Adrenal gland (tissue), 12 donors: Measurements from ENCODE around the gene ROM1. TPM values are rescaled to one million over a fixed set of nuclear protein-coding genes. Genes with fewer than 3 reads are reported as not detected.

ENCODE experiments used
- DNase-seq, 7 donors: peaks; one replicate each; pipeline ENCODE4 v3.0.0-alpha.2; 2019 to 2020
- H3K27ac ChIP-seq, 5 donors: fragments of 200-600 bp; sonication (generic) in 4 of 5; 1 replicate in 3 of 5; 2 replicates in 2 of 5; pipeline versions ENCODE4 v1.5.1 to v1.8.0; 2016 to 2020; ENCODE audit warnings: mild to moderate bottlenecking in 1 of 5
- H3K27me3 ChIP-seq: fragments of 200-600 bp; 2 replicates; pipeline ENCODE4 v1.8.0; 2021
- H3K36me3 ChIP-seq, 2 donors: fragments of 200-600 bp; replicated peaks in 1 of 2; 1 replicate in 1 of 2; 2 replicates in 1 of 2; pipeline versions ENCODE4 v1.5.1 to v1.8.0; 2018 to 2022
- H3K4me1 ChIP-seq, 2 donors: fragments of 200-600 bp; replicated peaks in 1 of 2; 1 replicate in 1 of 2; 2 replicates in 1 of 2; pipeline versions ENCODE4 v1.5.1 to v1.8.0; 2018 to 2021
- H3K4me3 ChIP-seq, 4 donors: fragments of 200-600 bp; sonication (generic) in 3 of 4; one replicate each; pipeline ENCODE4 v1.5.1; 2016 to 2018
- H3K9me3 ChIP-seq, 3 donors: fragments of 200-600 bp; sonication (generic) in 1 of 3; replicated peaks in 1 of 3; 1 replicate in 2 of 3; 2 replicates in 1 of 3; pipeline versions ENCODE4 v1.5.1 to v1.8.0; 2016 to 2021
- CTCF ChIP-seq, 6 experiments: fragments of 450-650 bp in 4 of 6; fragments of 200-600 bp in 2 of 6; sonication (generic) in 1 of 6; IDR thresholded peaks; 1 replicate in 5 of 6; 2 replicates in 1 of 6; pipeline versions ENCODE4 v1.5.1 to v1.8.0; 2016 to 2021; ENCODE audit warnings: antibody characterized with exemption in 6 of 6, mild to moderate bottlenecking in 2 of 6, moderate library complexity in 1 of 6
- POLR2A ChIP-seq, 2 donors: fragments of 450-650 bp; IDR thresholded peaks; one replicate each; pipeline ENCODE4 v1.6.1; 2017; ENCODE audit warnings: antibody characterized with exemption in 2 of 2, mild to moderate bottlenecking in 2 of 2, moderate library complexity in 1 of 2
- WGBS, 4 donors: extraction: QIAGEN DNeasy Blood & Tissue Kit in 2 of 4; methylation state at CpG; one replicate each; pipeline versions ENCODE4 v1.1.5 to v1.1.7; 2013 to 2017; 5-methylcytosine and 5-hydroxymethylcytosine counted together
- intact Hi-C, 2 donors: fragments of 100-400 bp; cut with DNase I; formaldehyde crosslinking; loops; one replicate each; pipeline versions ENCODE4 v1.14.1 to v1.15.0; 2022 to 2023
- microRNA-seq, 3 donors: library from miRNA; unstranded; fragments of <30 nt; microRNA quantifications; one replicate each; pipeline ENCODE4, GENCODE V29; 2017 to 2020
- polyA plus RNA-seq, 3 donors: library from polyadenylated mRNA; stranded (reverse); fragments of 200-250 nt in 2 of 3; fragments of 350-450 nt in 1 of 3; fragmentation: Illumina TruSeq in 1 of 3; extraction: RNeasy Lipid Tissue Mini Kit (QIAGEN cat#74804) in 1 of 3; gene quantifications; one replicate each; pipeline ENCODE4 v1.2.3, GENCODE V29; 2013 to 2014
- small RNA-seq, 2 donors: library from RNA; depleted of rRNA; stranded (forward); fragments of <200 nt; gene quantifications; one replicate each; pipeline ENCODE3, GENCODE V24; 2016
- total RNA-seq, 9 donors: library from RNA; depleted of rRNA in 4 of 9; stranded (reverse); fragments of >200 nt in 4 of 9; fragments of 120-200 nt in 1 of 9; fragmentation: NEBNext Ultra II Directional in 1 of 9; extraction: Animal tissue kit (Norgen Biotek cat#: 25700) in 1 of 9; gene quantifications; one replicate each; pipeline versions ENCODE4 v1.1.0 to v1.2.4, GENCODE V29; 2013 to 2023
- donor health status: healthy with polysubstance abuse.
- donor health status: Bipolar disorder and iron deficiency.
- donor health status: DM: yes; HTN: yes; CAD: no.
- donor health status: DM: no; HTN: no; CAD: no.
- donor health status: DM: no; HTN: no; CAD: no.
- donor health status: DM: yes; HTN: yes; CAD: no.

Gene ROM1
- total and polyA plus RNA-seq, 12 donors, result 1.6 to 22.3 (median 5.3) TPM

- no peaks in the 10 kb centered on the region for H3K9me3 ChIP-seq
- no peak overlapping the region for H3K4me3 ChIP-seq
- no peak for TF ChIP-seq CTCF (IDR thresholded peaks at IDR 0.05)
- TF ChIP-seq POLR2A (IDR thresholded peaks at IDR 0.05), result no peak
- WGBS, 4 donors, result 51 to 58% (median 55%) methylated on average over 5 of the region's 5 CpGs
- no peaks in the 10 kb centered on the region for H3K36me3 ChIP-seq
- H3K4me1 ChIP-seq, result peaks cover 7 to 8% of the 10 kb centered on the region in 2 donors
- intact Hi-C loops, result no loop called here
- H3K27ac ChIP-seq, result no peak overlapping the region
- no peak for DNase-seq
- no peaks in the 10 kb centered on the region for H3K27me3 ChIP-seq
Measured at GRCh38 chr11:62656796-62657429, 43.9 kb downstream of the ROM1 start.

GRCh38 chr11:62664405-62665074 is 51.5 kb downstream of the ROM1 start:
- DNase-seq, result peak in 5 of 7 donors; percentile 49 to 78 (median 56)
- Histone ChIP-seq H3K27ac (peak overlapping the region; percentile 85 to 97 (median 91)), H3K9me3 (no peaks in the 10 kb centered on the region), H3K27me3 (no peaks in the 10 kb centered on the region), H3K36me3 (peaks cover 0 to 11% of the 10 kb centered on the region in 2 donors), H3K4me1 (peaks cover 12 to 34% of the 10 kb centered on the region in 2 donors), H3K4me3 (peak overlapping the region; percentile 52 to 98 (median 68))
- TF ChIP-seq POLR2A (IDR thresholded peaks at IDR 0.05) (no peak), CTCF (IDR thresholded peaks at IDR 0.05) (no peak)
- 3 to 5% (median 3%) methylated on average over 19 to 36 of the region's 36 CpGs for WGBS, 4 donors
- intact Hi-C loops, result no loop called here

Small RNAs within 50 kb of the gene (microRNA-seq; reads per million reads assigned to microRNA genes)
- 0 to 1.1 (median 0.57) reads per million in 3 donors for gene MIR6747

Small RNAs within 50 kb of the gene (small RNA-seq; reads per million reads assigned to genes)
- gene AP001458.1 (0 reads per million in 2 donors), gene MIR6747 (0 to 0.08 reads per million in 2 donors)

Other genes starting within 250 kb of the ROM1 start
- 1 to 10 TPM in 2 of 9 donors, not detected in 7; 1.7 to 3.1 TPM for gene SCGB1A1, start 194.2 kb upstream of the ROM1 start, total RNA-seq
- gene SCGB1A1, start 194.2 kb upstream of the ROM1 start, polyA plus RNA-seq, result 1 to 10 TPM in 1 of 3 donors, not detected in 2; 1.5 TPM
- gene AHNAK, start 66.5 kb upstream of the ROM1 start, total RNA-seq, result 100 to 1,000 TPM in 8 of 9 donors, 10 to 100 TPM in 1; 54.2 to 307 (median 195) TPM
- 10 to 100 TPM; 32.0 to 35.4 (median 32.7) TPM for gene AHNAK, start 66.5 kb upstream of the ROM1 start, polyA plus RNA-seq
- 1,000 to 10,000 TPM in 7 of 9 donors, 100 to 1,000 TPM in 2; 943 to 1,585 (median 1,192) TPM for gene EEF1G, start 39.4 kb upstream of the ROM1 start, total RNA-seq
- 1,000 to 10,000 TPM in 1 of 3 donors, 100 to 1,000 TPM in 2; 646 to 1,257 (median 934) TPM for gene EEF1G, start 39.4 kb upstream of the ROM1 start, polyA plus RNA-seq
- 10 to 100 TPM in 7 of 9 donors, 1 to 10 TPM in 2; 7.0 to 32.4 (median 14.9) TPM for gene TUT1, start 21.7 kb upstream of the ROM1 start, total RNA-seq
- 10 to 100 TPM in 2 of 3 donors, 1 to 10 TPM in 1; 9.4 to 67.6 (median 34.0) TPM for gene TUT1, start 21.7 kb upstream of the ROM1 start, polyA plus RNA-seq
- 10 to 100 TPM; 63.9 to 97.3 (median 73.6) TPM for gene MTA2, start 11.4 kb upstream of the ROM1 start, total RNA-seq
- 10 to 100 TPM; 66.5 to 82.4 (median 73.5) TPM for gene MTA2, start 11.4 kb upstream of the ROM1 start, polyA plus RNA-seq
- 10 to 100 TPM; 13.0 to 97.9 (median 35.4) TPM for gene EML3, start 482 bp upstream of the ROM1 start, total RNA-seq
- 100 to 1,000 TPM in 2 of 3 donors, 1 to 10 TPM in 1; 9.7 to 198 (median 139) TPM for gene EML3, start 482 bp upstream of the ROM1 start, polyA plus RNA-seq
- gene B3GAT3, start 8.7 kb downstream of the ROM1 start, total RNA-seq, result 10 to 100 TPM; 25.3 to 56.6 (median 34.5) TPM
- gene B3GAT3, start 8.7 kb downstream of the ROM1 start, polyA plus RNA-seq, result 10 to 100 TPM in 2 of 3 donors, 1 to 10 TPM in 1; 5.9 to 83.3 (median 60.6) TPM
- 100 to 1,000 TPM; 105 to 304 (median 182) TPM for gene GANAB, start 33.4 kb downstream of the ROM1 start, total RNA-seq
- gene GANAB, start 33.4 kb downstream of the ROM1 start, polyA plus RNA-seq, result 100 to 1,000 TPM in 1 of 3 donors, 10 to 100 TPM in 2; 90.9 to 177 (median 94.0) TPM
- 10 to 100 TPM in 8 of 9 donors, 1 to 10 TPM in 1; 9.6 to 32.3 (median 25.0) TPM for gene INTS5, start 40.0 kb downstream of the ROM1 start, total RNA-seq
- gene INTS5, start 40.0 kb downstream of the ROM1 start, polyA plus RNA-seq, result 1 to 10 TPM; 4.4 to 7.5 (median 4.6) TPM
- gene C11orf98, start 52.0 kb downstream of the ROM1 start, total RNA-seq, result 10 to 100 TPM; 42.8 to 87.3 (median 49.8) TPM
- gene C11orf98, start 52.0 kb downstream of the ROM1 start, polyA plus RNA-seq, result 100 to 1,000 TPM in 2 of 3 donors, 10 to 100 TPM in 1; 95.8 to 142 (median 104) TPM
- gene CSKMT, start 52.1 kb downstream of the ROM1 start, total RNA-seq, result 10 to 100 TPM in 3 of 9 donors, 1 to 10 TPM in 5, not detected in 1; 2.8 to 15.6 (median 8.3) TPM
- gene CSKMT, start 52.1 kb downstream of the ROM1 start, polyA plus RNA-seq, result 10 to 100 TPM in 2 of 3 donors, 1 to 10 TPM in 1; 1.9 to 37.2 (median 20.6) TPM
- 10 to 100 TPM; 10.2 to 21.3 (median 15.2) TPM for gene UQCC3, start 58.4 kb downstream of the ROM1 start, total RNA-seq
- 10 to 100 TPM in 2 of 3 donors, 1 to 10 TPM in 1; 2.2 to 25.7 (median 25.7) TPM for gene UQCC3, start 58.4 kb downstream of the ROM1 start, polyA plus RNA-seq
- 10 to 100 TPM in 3 of 9 donors, 1 to 10 TPM in 6; 1.1 to 22.0 (median 8.4) TPM for gene LBHD1, start 59.0 kb downstream of the ROM1 start, total RNA-seq
- gene LBHD1, start 59.0 kb downstream of the ROM1 start, polyA plus RNA-seq, result 10 to 100 TPM; 16.5 to 30.4 (median 17.5) TPM
- gene UBXN1, start 65.8 kb downstream of the ROM1 start, total RNA-seq, result 100 to 1,000 TPM in 6 of 9 donors, 10 to 100 TPM in 3; 81.3 to 308 (median 139) TPM
- 100 to 1,000 TPM; 114 to 225 (median 177) TPM for gene UBXN1, start 65.8 kb downstream of the ROM1 start, polyA plus RNA-seq
- 10 to 100 TPM in 6 of 9 donors, 1 to 10 TPM in 3; 3.1 to 29.9 (median 13.6) TPM for gene LRRN4CL, start 76.3 kb downstream of the ROM1 start, total RNA-seq
- 1 to 10 TPM; 5.7 to 9.3 (median 6.4) TPM for gene LRRN4CL, start 76.3 kb downstream of the ROM1 start, polyA plus RNA-seq
- gene BSCL2, start 94.2 kb downstream of the ROM1 start, total RNA-seq, result 100 to 1,000 TPM in 6 of 9 donors, 10 to 100 TPM in 3; 77.6 to 185 (median 108) TPM
- gene BSCL2, start 94.2 kb downstream of the ROM1 start, polyA plus RNA-seq, result 100 to 1,000 TPM; 134 to 653 (median 440) TPM
- gene GNG3, start 94.4 kb downstream of the ROM1 start, total RNA-seq, result 1 to 10 TPM in 3 of 9 donors, under 1 TPM in 4, not detected in 2; 0.39 to 3.2 (median 0.96) TPM
- gene GNG3, start 94.4 kb downstream of the ROM1 start, polyA plus RNA-seq, result 10 to 100 TPM in 1 of 3 donors, 1 to 10 TPM in 2; 4.1 to 15.7 (median 6.4) TPM
- 10 to 100 TPM in 8 of 9 donors, 1 to 10 TPM in 1; 9.6 to 34.5 (median 17.6) TPM for gene HNRNPUL2, start 114.2 kb downstream of the ROM1 start, total RNA-seq
- gene HNRNPUL2, start 114.2 kb downstream of the ROM1 start, polyA plus RNA-seq, result 10 to 100 TPM; 23.8 to 40.2 (median 38.1) TPM
- 10 to 100 TPM; 10.7 to 45.0 (median 27.0) TPM for gene TTC9C, start 115.2 kb downstream of the ROM1 start, total RNA-seq
- gene TTC9C, start 115.2 kb downstream of the ROM1 start, polyA plus RNA-seq, result 10 to 100 TPM; 36.7 to 93.9 (median 46.3) TPM
- gene ZBTB3, start 140.9 kb downstream of the ROM1 start, total RNA-seq, result 10 to 100 TPM in 6 of 9 donors, 1 to 10 TPM in 3; 6.9 to 19.5 (median 13.6) TPM
- gene ZBTB3, start 140.9 kb downstream of the ROM1 start, polyA plus RNA-seq, result 1 to 10 TPM; 3.0 to 5.6 (median 3.3) TPM
- gene POLR2G, start 148.3 kb downstream of the ROM1 start, total RNA-seq, result 100 to 1,000 TPM in 1 of 9 donors, 10 to 100 TPM in 8; 58.2 to 195 (median 79.8) TPM
- 100 to 1,000 TPM in 2 of 3 donors, 10 to 100 TPM in 1; 67.6 to 109 (median 108) TPM for gene POLR2G, start 148.3 kb downstream of the ROM1 start, polyA plus RNA-seq
- 10 to 100 TPM; 18.3 to 42.3 (median 25.9) TPM for gene TAF6L, start 158.1 kb downstream of the ROM1 start, total RNA-seq
- 10 to 100 TPM; 10.8 to 98.1 (median 41.2) TPM for gene TAF6L, start 158.1 kb downstream of the ROM1 start, polyA plus RNA-seq
- 100 to 1,000 TPM in 3 of 9 donors, 10 to 100 TPM in 6; 55.4 to 217 (median 72.6) TPM for gene TMEM179B, start 174.1 kb downstream of the ROM1 start, total RNA-seq
- 10 to 100 TPM; 37.2 to 97.7 (median 66.6) TPM for gene TMEM179B, start 174.1 kb downstream of the ROM1 start, polyA plus RNA-seq
- gene TMEM223, start 178.7 kb downstream of the ROM1 start, total RNA-seq, result 10 to 100 TPM; 12.6 to 49.1 (median 24.7) TPM
- gene TMEM223, start 178.7 kb downstream of the ROM1 start, polyA plus RNA-seq, result 10 to 100 TPM; 32.0 to 41.3 (median 32.5) TPM
- gene NXF1, start 192.2 kb downstream of the ROM1 start, total RNA-seq, result 100 to 1,000 TPM in 1 of 9 donors, 10 to 100 TPM in 8; 32.8 to 134 (median 58.8) TPM
- gene NXF1, start 192.2 kb downstream of the ROM1 start, polyA plus RNA-seq, result 100 to 1,000 TPM in 2 of 3 donors, 10 to 100 TPM in 1; 87.0 to 274 (median 231) TPM
- gene STX5, start 218.8 kb downstream of the ROM1 start, total RNA-seq, result 10 to 100 TPM; 22.2 to 59.9 (median 37.3) TPM
- 10 to 100 TPM; 19.7 to 52.4 (median 22.4) TPM for gene STX5, start 218.8 kb downstream of the ROM1 start, polyA plus RNA-seq
- gene TEX54, start 219.6 kb downstream of the ROM1 start, total RNA-seq, result not detected
- 1 to 10 TPM in 1 of 3 donors, under 1 TPM in 1, not detected in 1; 0.27 to 1.4 TPM for gene TEX54, start 219.6 kb downstream of the ROM1 start, polyA plus RNA-seq
- gene WDR74, start 226.3 kb downstream of the ROM1 start, total RNA-seq, result 10 to 100 TPM; 21.7 to 58.0 (median 37.9) TPM
- gene WDR74, start 226.3 kb downstream of the ROM1 start, polyA plus RNA-seq, result 100 to 1,000 TPM in 2 of 3 donors, 10 to 100 TPM in 1; 35.4 to 119 (median 102) TPM